Cortex of kidney (tissue), 1 donor: ENCODE results near the gene IGSF8.

Source experiments
- DNase-seq: peaks from one replicate; lab custom pipeline; 2025; lab: John Stamatoyannopoulos, UW

Gene IGSF8, protein sequence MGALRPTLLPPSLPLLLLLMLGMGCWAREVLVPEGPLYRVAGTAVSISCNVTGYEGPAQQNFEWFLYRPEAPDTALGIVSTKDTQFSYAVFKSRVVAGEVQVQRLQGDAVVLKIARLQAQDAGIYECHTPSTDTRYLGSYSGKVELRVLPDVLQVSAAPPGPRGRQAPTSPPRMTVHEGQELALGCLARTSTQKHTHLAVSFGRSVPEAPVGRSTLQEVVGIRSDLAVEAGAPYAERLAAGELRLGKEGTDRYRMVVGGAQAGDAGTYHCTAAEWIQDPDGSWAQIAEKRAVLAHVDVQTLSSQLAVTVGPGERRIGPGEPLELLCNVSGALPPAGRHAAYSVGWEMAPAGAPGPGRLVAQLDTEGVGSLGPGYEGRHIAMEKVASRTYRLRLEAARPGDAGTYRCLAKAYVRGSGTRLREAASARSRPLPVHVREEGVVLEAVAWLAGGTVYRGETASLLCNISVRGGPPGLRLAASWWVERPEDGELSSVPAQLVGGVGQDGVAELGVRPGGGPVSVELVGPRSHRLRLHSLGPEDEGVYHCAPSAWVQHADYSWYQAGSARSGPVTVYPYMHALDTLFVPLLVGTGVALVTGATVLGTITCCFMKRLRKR

DNA sequence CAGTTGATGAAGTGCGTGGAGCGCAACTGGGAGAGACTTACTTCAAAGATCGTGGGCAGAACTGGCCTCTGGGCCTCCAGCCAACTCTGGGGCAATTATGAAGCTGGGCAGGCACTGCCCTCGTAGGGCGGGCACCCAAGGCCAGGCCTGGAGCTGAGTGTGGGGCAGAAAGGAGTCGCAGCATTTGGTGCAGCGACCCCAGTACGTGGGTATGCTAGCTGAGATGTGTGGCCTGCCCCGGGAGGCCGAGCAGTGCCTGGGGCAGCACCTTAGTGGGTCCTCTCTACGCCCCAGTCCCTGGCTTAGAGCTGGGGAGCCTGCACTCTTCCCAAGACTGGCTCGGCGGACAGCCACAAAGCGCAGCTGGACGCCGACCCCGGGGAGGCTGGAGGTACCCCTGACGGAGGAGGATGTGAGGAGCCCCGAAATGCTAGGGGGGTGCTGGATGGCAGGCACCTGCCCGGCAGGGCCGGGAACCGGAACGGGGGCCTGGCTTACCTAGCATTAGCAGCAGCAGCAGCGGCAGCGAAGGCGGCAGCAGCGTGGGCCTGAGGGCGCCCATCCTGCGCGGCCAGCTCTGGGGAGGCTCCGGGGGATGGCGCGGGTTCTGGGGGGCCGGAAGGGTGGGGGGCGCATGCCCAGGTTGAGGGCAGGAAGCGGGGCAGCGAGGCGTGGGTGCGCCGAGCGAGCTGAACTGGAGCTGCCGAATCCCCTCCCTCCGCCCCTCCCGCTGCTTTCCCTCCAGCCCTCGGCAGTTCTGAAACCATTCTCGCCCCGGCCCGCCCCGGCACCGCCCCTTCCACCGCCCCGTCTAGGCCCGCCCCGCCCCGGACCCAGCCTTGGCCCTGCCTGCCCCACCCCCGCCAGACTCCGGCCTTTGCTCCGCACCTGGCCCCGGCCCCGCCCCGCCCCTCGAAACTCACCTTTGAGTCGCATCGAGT is at the start of gene IGSF8:
Gene IGSF8, minus strand, starts transcription at position 709 of the 941 bp plus-strand sequence. Its CDS starts 147 bp downstream, at position 562.
- no peak for DNase-seq

DNA sequence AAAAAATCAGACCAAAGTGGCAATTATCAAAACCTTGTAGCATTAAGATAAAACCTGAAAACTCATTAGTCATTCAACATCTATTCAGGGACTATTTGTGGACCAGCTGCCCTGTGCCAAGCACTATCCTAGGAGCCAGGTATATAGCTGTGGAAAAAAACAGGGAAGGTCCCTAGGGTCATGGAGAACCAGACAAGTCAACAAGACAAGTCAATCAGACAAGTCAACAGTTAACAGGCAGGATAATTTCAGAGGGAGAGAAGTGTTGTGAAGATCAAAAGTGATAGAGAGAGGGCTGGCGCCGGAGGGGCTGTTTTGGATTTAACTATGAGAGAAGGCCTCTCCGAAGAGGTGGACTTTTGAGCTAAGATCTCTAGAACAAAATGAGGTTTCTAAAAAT is 49.7 kb upstream of the IGSF8 start:
- no peak for DNase-seq

DNA sequence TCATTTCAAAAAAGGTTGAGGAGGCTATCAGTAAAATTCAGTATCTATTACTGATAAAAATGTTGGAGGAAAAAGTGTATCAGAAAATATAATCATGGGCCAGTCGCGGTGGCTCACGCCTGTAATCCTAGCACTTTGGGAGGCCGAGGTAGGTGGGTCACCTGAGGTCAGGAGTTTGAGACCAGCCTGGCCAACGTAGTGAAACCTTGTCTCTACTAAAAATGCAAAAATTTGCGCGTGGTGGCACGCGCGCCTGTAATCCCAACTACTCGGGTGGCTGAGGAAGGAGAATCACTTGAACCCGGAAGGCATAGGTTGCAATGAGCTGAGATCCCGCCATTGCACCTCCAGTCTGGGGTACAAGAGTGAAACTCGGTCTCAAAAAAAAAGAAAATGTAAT is 47.7 kb upstream of the IGSF8 start:
- no peak for DNase-seq

DNA sequence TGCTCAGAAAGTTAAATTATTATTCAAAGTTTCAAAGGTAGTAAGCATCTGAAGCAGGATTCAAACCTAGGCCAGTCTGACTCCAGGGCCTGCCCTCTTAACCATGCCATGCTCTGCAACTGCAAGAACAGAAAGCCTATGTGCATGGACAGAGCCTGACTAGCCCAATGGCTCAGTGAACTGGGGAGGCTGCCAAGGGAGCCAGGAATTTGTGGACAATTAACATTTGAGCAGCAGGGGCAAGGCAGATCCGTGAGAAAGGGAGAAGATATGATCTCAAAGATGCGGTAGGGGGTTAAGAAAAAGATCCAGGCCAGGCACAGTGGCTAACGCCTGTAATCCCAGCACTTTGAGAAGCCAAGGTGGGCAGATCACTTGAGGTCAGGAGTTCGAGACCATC is 46.5 kb upstream of the IGSF8 start:
- no peak for DNase-seq

DNA sequence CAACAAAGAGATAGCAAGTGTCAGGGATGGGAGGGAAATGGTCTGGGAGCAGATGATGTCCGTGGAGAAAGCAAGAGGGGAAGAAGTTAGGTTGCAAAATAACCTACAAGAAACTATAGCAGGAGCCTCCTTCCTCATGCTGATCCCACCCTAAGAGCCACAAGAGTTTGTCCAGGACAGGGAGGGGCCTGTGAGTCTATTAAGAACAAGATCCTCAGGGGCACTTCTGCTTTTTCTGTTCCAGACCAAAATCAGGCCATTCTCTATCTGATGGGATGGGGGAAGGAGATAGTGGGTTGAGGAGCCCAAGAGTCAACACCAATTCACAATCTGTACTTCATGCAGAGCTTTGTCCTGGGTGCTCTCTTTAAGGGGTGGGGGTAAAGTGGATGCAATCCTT is 45.3 kb upstream of the IGSF8 start:
- DNase-seq: no peak

DNA sequence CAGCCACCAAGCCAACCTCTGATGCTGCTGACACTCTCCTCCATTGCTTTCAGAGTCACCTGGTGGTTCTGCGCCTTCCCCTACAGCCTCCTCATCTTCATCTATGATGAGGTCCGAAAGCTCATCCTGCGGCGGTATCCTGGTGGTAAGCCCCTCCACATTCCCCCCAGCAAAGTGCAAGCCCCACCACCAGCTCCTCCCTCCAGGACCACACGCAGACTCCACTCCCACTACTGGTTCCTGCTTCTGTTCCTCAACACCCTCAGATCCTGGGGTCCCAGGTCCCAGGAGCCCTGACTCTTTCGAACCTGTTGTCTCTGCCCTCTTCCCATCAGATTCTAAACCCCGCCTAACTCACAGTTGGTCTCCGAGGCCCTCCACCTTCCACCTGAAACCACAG is 41.4 kb upstream of the IGSF8 start:
- DNase-seq: no peak

DNA sequence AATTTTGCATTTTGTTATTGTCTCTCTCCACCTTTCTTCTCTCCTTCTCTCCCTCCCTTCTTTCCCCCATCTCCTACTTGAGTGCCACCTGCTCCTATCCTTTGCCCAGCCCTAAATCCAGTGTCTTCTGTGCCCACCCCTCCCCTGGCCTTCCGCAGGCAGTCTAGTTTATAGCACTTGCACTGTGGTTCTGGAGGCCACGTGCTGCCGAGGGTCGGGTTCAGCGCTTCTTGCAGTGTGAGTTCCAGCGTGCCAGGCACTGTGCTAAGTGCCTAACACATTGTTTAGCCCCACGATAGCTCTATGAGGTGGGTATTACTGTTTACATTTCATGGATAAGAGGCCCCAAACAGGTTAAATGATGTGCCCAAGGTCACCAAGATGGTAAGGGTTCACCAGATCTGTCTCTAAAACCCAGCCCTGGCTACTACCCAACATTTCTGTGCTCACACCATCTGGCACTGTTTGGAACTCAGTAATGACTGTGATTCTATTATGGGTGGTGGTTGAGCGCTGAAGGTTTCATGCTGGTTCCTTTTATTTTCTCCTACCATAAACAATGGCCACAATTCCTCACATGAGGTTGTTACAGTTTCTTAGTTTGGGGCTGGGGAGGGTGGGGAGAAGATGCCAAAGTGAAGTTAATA is 38.9 kb upstream of the IGSF8 start:
- DNase-seq: no peak

DNA sequence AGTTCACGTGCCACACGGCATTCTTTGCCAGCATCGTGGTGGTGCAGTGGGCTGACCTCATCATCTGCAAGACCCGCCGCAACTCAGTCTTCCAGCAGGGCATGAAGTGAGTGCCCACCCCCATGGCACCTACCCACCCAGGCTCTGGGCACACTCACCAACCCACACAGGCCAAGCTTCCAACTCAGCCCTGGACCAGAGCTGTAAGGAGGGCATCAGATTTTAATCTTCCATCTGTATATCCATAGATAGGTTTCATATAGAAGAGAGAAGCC is 38.4 kb upstream of the IGSF8 start:
- DNase-seq: no peak

DNA sequence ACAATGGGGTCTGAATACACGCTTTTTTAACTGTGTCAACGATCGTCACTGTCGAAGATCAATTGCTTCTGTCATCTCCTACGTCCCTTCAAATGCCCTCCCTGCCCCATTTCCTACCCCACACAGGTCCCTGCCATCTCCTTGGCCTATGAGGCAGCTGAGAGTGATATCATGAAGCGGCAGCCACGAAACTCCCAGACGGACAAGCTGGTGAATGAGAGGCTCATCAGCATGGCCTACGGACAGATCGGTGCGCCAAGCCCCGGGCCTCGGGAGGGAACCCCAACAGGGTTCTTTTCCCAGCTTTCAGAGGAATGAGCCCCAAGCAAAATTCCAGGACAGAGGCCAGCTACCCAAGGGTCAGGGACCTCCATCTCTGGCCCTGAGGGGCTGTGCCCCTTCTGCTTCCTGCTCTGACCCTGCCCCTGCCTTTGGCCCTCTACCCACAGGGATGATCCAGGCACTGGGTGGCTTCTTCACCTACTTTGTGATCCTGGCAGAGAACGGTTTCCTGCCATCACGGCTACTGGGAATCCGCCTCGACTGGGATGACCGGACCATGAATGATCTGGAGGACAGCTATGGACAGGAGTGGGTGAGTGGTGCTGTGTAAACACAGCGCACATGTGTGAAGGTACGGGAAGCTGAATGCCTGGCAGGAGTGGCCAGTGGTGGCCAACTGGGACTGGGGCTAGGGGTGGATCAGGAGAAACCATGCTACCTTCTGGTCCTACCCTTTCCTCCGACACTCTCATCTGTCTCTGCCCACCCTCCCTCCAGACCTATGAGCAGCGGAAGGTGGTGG is 37.9 kb upstream of the IGSF8 start:
- no peak for DNase-seq

DNA sequence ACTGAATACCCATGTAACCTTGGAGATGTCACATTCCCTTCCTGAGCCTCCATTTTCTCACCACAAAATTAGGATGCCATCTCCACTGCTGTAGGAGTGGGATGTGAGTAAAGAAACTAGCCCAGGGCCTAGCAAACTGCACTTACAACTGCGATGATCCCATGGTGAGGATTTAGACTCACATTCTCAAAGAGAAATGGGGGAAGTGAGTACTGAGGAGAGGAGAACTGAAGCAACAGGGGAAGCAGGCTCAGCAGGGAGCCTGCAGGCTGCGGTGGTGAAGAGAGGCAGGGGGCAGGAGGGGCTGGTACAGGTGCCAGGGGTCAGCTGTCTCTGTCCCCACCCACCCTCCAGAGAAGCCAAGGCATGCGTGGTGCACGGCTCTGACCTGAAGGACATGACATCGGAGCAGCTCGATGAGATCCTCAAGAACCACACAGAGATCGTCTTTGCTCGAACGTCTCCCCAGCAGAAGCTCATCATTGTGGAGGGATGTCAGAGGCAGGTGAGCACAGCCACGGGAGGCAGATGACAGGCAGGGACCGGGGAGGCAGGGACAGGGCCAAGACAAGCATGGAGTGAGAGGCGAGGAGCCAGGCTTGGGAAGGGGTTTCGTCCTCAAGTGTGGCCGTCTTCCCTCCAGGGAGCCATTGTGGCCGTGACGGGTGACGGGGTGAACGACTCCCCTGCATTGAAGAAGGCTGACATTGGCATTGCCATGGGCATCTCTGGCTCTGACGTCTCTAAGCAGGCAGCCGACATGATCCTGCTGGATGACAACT is 36.6 kb upstream of the IGSF8 start:
- DNase-seq: no peak

DNA sequence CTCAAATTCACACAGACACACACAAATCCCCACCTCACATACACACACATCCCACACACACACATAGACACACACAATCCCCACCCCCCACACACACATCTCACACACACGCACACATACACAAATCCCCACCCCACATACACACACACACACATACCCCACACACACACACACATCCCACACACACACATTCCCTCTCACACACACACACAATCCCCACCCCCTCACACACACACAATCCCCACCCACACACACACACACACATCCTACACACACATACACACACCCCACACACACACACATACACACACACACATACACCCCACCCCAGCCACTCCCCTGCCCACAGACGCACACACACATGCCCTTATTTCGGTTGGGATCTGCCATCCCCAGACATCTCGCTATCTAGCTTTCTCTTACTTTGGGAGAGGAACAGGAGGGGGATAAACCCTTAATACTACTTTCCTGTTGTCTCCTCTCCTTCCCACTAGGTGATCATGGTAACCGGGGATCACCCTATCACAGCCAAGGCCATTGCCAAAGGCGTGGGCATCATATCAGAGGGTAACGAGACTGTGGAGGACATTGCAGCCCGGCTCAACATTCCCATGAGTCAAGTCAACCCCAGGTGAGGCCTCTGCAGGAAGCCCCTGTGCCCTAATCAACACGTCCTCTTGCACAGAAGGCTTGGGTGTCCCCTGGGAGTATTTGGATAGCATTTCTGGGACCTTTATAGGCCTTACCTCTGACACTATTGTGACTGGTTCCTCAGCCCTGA is 35.8 kb upstream of the IGSF8 start:
- no peak for DNase-seq

DNA sequence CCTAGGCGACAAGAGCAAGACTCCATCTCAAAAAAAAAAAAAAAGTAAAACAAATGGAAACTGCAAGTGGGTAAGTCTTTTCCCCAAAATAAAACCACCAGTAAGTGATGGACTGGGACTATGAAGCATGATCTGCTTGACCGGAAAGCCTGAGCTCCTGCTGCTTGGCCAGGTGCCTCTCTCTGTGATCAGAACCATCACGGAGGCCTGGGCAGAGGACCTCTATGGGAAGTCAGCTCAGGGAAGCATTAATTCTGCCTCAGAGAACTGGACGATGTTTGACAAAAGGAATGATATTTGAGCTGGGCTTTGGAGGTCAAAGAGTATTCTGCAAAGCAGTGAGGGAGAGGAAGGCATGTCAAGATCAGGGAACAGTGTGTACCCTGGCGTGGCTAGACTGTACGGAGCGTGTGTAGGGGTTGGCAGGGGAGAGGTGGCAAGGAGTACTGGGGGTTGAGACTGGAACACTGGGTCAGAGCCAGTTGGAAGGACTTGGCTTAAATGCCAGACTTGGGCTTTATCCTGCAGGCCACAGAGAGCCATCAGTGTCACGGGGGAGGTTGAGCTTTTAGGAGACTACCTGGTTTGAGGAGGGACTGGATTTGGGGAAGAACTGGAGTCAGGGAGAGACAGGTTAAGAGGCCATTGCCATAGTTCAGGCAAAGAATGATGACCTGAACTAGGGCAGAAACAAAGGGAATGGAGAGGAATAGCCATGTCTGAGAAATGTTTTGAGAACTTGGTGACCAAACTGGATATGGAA is 33.6 kb upstream of the IGSF8 start:
- DNase-seq: no peak

DNA sequence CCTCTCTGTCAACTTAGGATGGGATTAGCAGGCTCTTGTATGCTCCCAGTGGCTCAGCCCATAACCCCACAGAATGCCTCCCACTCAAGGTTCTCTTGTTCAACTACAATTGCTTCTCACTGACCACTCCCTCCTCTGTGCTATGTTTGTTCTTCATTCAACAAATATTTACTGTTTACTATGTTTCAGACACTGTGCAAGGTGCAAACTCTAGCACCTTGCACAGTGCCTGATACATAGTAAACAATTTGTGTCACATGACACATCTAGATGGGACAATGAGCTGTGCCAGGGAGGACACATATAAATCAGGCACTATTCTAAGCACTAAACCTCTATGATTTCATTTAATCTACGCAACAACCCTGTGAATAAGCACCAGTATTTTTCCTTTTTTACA is 32.5 kb upstream of the IGSF8 start:
- no peak for DNase-seq

DNA sequence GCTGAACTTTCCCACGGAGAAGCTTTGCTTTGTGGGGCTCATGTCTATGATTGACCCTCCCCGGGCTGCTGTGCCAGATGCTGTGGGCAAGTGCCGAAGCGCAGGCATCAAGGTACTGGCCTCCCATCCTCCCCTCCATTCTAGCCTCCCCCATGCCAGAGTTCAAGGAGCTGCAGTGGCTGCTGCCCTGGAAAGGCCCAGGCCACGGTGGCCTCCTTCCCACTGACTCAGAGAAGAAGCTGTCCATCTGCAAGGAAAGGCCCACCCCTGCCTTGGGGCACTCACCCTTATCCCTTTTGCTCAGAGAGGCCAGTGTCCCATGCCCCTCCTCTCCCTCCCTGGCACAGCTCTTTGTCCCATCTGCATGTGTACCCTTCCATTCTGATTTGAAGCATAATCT is 32.1 kb upstream of the IGSF8 start:
- DNase-seq: no peak

DNA sequence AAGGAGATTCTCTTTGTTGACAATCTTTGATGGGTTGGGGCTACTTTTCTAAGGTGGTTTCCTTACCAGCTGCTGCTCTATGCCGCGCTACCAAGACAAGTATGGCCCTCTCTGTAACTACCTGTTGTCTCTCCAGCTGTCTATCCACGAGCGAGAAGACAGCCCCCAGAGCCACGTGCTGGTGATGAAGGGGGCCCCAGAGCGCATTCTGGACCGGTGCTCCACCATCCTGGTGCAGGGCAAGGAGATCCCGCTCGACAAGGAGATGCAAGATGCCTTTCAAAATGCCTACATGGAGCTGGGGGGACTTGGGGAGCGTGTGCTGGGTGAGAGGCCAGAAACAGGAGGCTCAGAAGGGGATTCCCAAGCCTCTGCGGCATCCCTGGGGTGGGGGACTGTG is 31.5 kb upstream of the IGSF8 start:
- DNase-seq: no peak

DNA sequence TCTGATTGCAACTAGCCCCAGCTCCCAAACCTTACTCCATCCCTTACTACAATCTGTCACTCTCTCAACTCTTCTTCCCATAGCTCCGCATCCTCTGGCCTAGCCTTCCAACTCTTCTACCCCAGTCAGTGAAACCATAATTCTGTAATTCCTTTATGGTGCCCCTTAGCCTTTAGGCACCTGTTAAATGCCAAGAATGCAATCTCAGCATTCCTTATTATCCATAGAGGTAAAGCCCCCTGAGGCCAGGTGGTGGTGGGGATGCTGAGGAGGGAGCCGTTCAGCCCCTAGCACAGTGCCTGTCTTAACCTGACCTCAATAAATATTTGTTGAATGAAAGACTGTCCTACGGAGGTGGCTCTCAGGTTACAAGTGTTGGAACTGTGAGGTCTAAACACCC is 31.1 kb upstream of the IGSF8 start:
- no peak for DNase-seq

DNA sequence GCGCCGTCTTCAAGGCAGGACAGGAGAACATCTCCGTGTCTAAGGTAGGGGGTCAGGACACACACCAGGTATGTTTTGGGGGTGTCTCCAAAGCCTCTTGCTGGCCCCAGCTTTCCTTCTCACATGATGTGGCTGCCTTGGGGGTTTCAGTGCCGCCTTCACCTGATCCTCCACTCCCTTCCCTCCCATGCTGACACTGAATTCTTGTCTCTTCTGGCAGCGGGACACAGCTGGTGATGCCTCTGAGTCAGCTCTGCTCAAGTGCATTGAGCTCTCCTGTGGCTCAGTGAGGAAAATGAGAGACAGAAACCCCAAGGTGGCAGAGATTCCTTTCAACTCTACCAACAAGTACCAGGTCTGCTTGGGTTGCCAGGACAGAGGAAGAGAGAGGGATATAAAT is 30.6 kb upstream of the IGSF8 start:
- DNase-seq: no peak

DNA sequence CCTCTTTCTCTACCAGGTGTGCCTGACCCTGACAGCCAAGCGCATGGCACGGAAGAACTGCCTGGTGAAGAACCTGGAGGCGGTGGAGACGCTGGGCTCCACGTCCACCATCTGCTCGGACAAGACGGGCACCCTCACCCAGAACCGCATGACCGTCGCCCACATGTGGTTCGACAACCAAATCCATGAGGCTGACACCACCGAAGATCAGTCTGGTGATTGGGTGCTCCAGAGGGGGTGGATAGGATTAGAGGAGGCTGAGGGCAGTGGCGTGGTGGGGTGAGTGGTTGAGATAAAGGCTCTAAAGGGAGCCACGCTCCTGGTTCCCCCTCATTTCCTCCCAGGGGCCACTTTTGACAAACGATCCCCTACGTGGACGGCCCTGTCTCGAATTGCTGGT is 30.2 kb upstream of the IGSF8 start:
- DNase-seq: no peak

DNA sequence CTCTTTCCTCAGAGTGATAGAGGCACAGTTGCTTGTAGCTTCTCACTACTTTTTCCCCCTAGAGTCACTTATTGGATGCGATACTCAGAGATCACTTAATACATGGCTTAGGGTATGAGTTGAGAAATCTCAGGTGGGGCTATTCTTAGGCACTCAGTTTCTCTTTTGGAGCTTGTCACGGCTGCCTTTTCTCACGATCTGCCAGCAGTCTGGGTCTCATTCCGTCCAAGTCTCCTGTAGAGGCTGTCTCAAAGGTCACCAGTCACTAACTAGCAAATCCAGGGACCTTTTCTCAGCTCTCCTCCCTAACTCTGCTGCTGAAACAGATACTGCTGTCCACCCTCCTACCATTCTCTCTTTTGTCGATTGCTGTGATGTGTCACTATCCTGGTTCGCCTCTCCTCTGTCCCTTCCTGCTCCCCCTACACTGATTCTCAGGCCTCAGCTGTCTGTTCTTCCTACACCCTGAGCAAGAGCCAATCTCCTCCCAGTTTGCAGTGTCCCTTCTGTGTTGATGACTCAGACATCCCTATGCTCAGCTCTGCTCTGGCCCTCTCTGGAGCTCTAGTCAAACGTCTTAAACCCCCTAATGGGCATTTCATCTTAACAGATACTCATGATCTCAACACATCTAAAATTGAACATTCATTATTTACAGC is 29.6 kb upstream of the IGSF8 start:
- DNase-seq: no peak
